Measurements from ENCODE around the gene KLHL11.

DNA sequence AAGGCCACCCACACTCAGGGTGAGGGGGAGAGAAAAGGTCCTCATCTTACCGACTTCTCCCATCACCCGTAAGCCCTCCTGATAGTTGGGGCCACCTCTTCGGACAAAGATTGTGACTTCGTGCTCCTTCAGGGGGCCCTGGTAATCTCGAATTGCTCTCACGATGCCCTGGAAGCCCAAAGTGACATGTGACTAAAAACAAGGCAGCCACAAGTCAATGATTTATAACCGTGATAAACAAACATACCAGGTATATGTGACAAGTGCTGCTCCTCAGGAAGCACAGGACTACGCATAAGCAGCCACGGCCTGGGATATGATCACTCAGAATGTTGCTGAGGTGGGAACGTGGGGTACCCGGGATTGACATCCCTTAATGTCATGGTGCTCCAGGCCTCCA lies 36.4 kb upstream of the KLHL11 start:
- TF ChIP-seq CTCF (conservative IDR thresholded peaks at IDR 0.05; ENCODE audit: low read depth in 2 of 2) (no peak), JUNB (IDR thresholded peaks at IDR 0.05; ENCODE audit: unreplicated experiment) (no peak), POLR2AphosphoS5 (IDR thresholded peaks at IDR 0.05; ENCODE audit: low read depth) (no peak), ZNF331 (CRISPR knock-in tag; IDR thresholded peaks at IDR 0.05; ENCODE audit: low read depth) (no peak), EZH2 (IDR thresholded peaks at IDR 0.05; ENCODE audit: low read depth, unreplicated experiment) (no peak), ZNF114 (CRISPR knock-in tag; IDR thresholded peaks at IDR 0.05) (no peak), EZH2phosphoT487 (IDR thresholded peaks at IDR 0.05; ENCODE audit: unreplicated experiment) (no peak), REST (IDR thresholded peaks at IDR 0.05; ENCODE audit: unreplicated experiment) (no peak)
